H9 (cell line): ENCODE results near the gene EPHA2. TPM values are rescaled to one million over a fixed set of nuclear protein-coding genes. Genes with fewer than 3 reads are reported as not detected.

Source experiments
- DNase-seq: peaks from one replicate; pipeline ENCODE4 v3.0.0-alpha.2; 2017
- H2AFZ ChIP-seq: one replicate; pipeline ENCODE4 v1.6.1; 2013; ENCODE audit warnings: mild to moderate bottlenecking, low read length, control low read depth, moderate library complexity
- H2AK5ac ChIP-seq: 2 replicates; pipeline ENCODE4 v1.6.1; 2013; ENCODE audit warnings: low read length, control low read depth, mixed read lengths; ENCODE audit not compliant: insufficient read length
- H2BK120ac ChIP-seq: one replicate; pipeline ENCODE4 v1.6.1; 2013; ENCODE audit warnings: low read depth, mild to moderate bottlenecking, low read length, control low read depth, inconsistent platforms; ENCODE audit not compliant: poor library complexity, severe bottlenecking
- H2BK12ac ChIP-seq: 2 replicates; pipeline ENCODE4 v1.6.1; 2013; ENCODE audit warnings: low read length, control low read depth, mixed read lengths, low read depth; ENCODE audit not compliant: insufficient read length
- H2BK15ac ChIP-seq: 2 replicates; pipeline ENCODE4 v1.6.1; 2013; ENCODE audit warnings: low read depth, low read length, control low read depth
- H2BK20ac ChIP-seq: one replicate; pipeline ENCODE4 v1.6.1; 2013; ENCODE audit warnings: low read depth, mild to moderate bottlenecking, low read length, control low read depth, inconsistent platforms; ENCODE audit not compliant: poor library complexity, severe bottlenecking
- H2BK5ac ChIP-seq: 2 replicates; pipeline ENCODE4 v1.6.1; 2013; ENCODE audit warnings: low read length, control low read depth, mixed read lengths; ENCODE audit not compliant: insufficient read length
- H3K14ac ChIP-seq: 2 replicates; pipeline ENCODE4 v1.6.1; 2013; ENCODE audit warnings: low read length, control low read depth; ENCODE audit not compliant: insufficient read depth
- H3K18ac ChIP-seq: 2 replicates; pipeline ENCODE4 v1.6.1; 2013; ENCODE audit warnings: low read depth, mild to moderate bottlenecking, mixed read lengths, low read length, control low read depth; ENCODE audit not compliant: insufficient read length
- H3K23ac ChIP-seq: 2 replicates; pipeline ENCODE4 v1.6.1; 2013; ENCODE audit warnings: low read length, control low read depth, mixed read lengths, low read depth; ENCODE audit not compliant: insufficient read length
- H3K23me2 ChIP-seq: 2 replicates; pipeline ENCODE4 v1.6.1; 2013; ENCODE audit warnings: low read depth, mild to moderate bottlenecking, mixed read lengths, low read length, control low read depth; ENCODE audit not compliant: insufficient read length, poor library complexity, severe bottlenecking
- H3K27ac ChIP-seq: 2 replicates; pipeline ENCODE4 v1.5.1; 2013; ENCODE audit warnings: low read length, control low read depth, mixed read lengths, low read depth; ENCODE audit not compliant: insufficient read length
- H3K27me3 ChIP-seq: 2 replicates; pipeline ENCODE4 v1.6.1; 2013; ENCODE audit warnings: low read length, control low read depth, inconsistent platforms; ENCODE audit not compliant: insufficient read depth
- H3K4ac ChIP-seq: 2 replicates; pipeline ENCODE4 v1.6.1; 2013; ENCODE audit warnings: low read depth, mild to moderate bottlenecking, control low read depth, inconsistent platforms, low read length, moderate library complexity
- H3K4me1 ChIP-seq: 2 replicates; pipeline ENCODE4 v1.6.1; 2013; ENCODE audit warnings: low read length, control low read depth, inconsistent platforms; ENCODE audit not compliant: insufficient read depth
- H3K4me2 ChIP-seq: 2 replicates; pipeline ENCODE4 v1.6.1; 2013; ENCODE audit warnings: low read length, control low read depth, mixed read lengths; ENCODE audit not compliant: insufficient read length, insufficient read depth
- H3K56ac ChIP-seq: 2 replicates; pipeline ENCODE4 v1.6.1; 2013; ENCODE audit warnings: low read depth, mild to moderate bottlenecking, mixed read lengths, low read length, control low read depth; ENCODE audit not compliant: insufficient read length
- H3K79me1 ChIP-seq: 2 replicates; pipeline ENCODE4 v1.6.1; 2013; ENCODE audit warnings: low read depth, mild to moderate bottlenecking, moderate library complexity, low read length, control low read depth, inconsistent platforms; ENCODE audit not compliant: insufficient read depth, poor library complexity, severe bottlenecking
- H3K79me2 ChIP-seq: 2 replicates; pipeline ENCODE4 v1.6.1; 2013; ENCODE audit warnings: low read length, control low read depth, inconsistent platforms; ENCODE audit not compliant: insufficient read depth
- H3K9ac ChIP-seq: 2 replicates; pipeline ENCODE4 v1.6.1; 2013; ENCODE audit warnings: low read length, control low read depth, mixed read lengths; ENCODE audit not compliant: insufficient read length; ENCODE audit errors: extremely low read depth
- H3K9me3 ChIP-seq: one replicate; pipeline ENCODE4 v1.6.1; 2013; ENCODE audit warnings: low read depth, low read length, inconsistent platforms; ENCODE audit not compliant: control insufficient read depth
- H3T11ph ChIP-seq: one replicate; pipeline ENCODE4 v1.6.1; 2013; ENCODE audit warnings: mild to moderate bottlenecking, low read length, control low read depth, inconsistent platforms
- H4K20me1 ChIP-seq: one replicate; pipeline ENCODE4 v1.6.1; 2013; ENCODE audit not compliant: control insufficient read depth, insufficient read length, insufficient read depth
- H4K5ac ChIP-seq: 2 replicates; pipeline ENCODE4 v1.6.1; 2013; ENCODE audit warnings: low read depth, mild to moderate bottlenecking, mixed read lengths, low read length, control low read depth; ENCODE audit not compliant: insufficient read length
- H4K8ac ChIP-seq: replicated peaks from 2 replicates; pipeline ENCODE4 v1.6.1; 2013; ENCODE audit warnings: low read length, control low read depth, mixed read lengths, low read depth; ENCODE audit not compliant: insufficient read length
- H4K91ac ChIP-seq: 2 replicates; pipeline ENCODE4 v1.6.1; 2013; ENCODE audit warnings: low read depth, mild to moderate bottlenecking, moderate library complexity, mixed read lengths, low read length, control low read depth; ENCODE audit not compliant: insufficient read length
- H3K27ac Mint-ChIP-seq, 3 experiments: 2 replicates in 2 of 3; 3 replicates in 1 of 3; pipeline ENCODE4 v1.8.0; 2020 to 2021; ENCODE audit warnings: mixed read lengths in 3 of 3, mild to moderate bottlenecking in 1 of 3, moderate library complexity in 1 of 3
- H3K27me3 Mint-ChIP-seq: 2 replicates; pipeline ENCODE4 v1.8.0; 2021; ENCODE audit warnings: low read depth, mild to moderate bottlenecking, moderate library complexity, mixed read lengths
- H3K36me3 Mint-ChIP-seq, 3 experiments: 2 replicates in 2 of 3; 3 replicates in 1 of 3; pipeline ENCODE4 v1.8.0; 2020 to 2021; ENCODE audit warnings: low read depth in 3 of 3, mixed read lengths in 3 of 3; ENCODE audit not compliant: insufficient read depth in 1 of 3
- H3K4me1 Mint-ChIP-seq, 2 experiments: 2 replicates each; pipeline ENCODE4 v1.8.0; 2020; ENCODE audit warnings: mixed read lengths in 2 of 2
- H3K4me3 Mint-ChIP-seq, 2 experiments: 2 replicates in 1 of 2; 3 replicates in 1 of 2; pipeline ENCODE4 v1.8.0; 2020 to 2021; ENCODE audit warnings: mild to moderate bottlenecking in 2 of 2, mixed read lengths in 2 of 2, moderate library complexity in 1 of 2
- H3K9me3 Mint-ChIP-seq, 2 experiments: 2 replicates in 1 of 2; 3 replicates in 1 of 2; pipeline ENCODE4 v1.8.0; 2020; ENCODE audit warnings: mild to moderate bottlenecking in 2 of 2, mixed read lengths in 2 of 2, moderate library complexity in 1 of 2
- WGBS: extraction: QIAGEN DNeasy Blood & Tissue Kit; methylation state at CpG from one replicate; pipeline ENCODE4 v1.1.7; 2013; ENCODE audit warnings: missing lambda C conversion rate, low lambda C conversion rate, mixed read lengths; ENCODE audit not compliant: insufficient read length; ENCODE audit errors: extremely low coverage; 5-methylcytosine and 5-hydroxymethylcytosine counted together
- total RNA-seq: library from RNA; stranded (reverse); gene quantifications from 2 replicates; pipeline ENCODE4 v1.2.1, GENCODE V29; 2021
- TF ChIP-seq, protein P1 (sequence below): fragments of 200-600 bp; sonication (generic); conservative IDR thresholded peaks from 3 replicates; pipeline ENCODE4 v1.8.0; 2021; ENCODE audit warnings: antibody characterized with exemption, mild to moderate bottlenecking

The EPHA2 gene
- total RNA-seq, 1 experiment from 2014 or later, result 33.1 TPM

GRCh38 chr1:16204216-16204615, 48.3 kb upstream of the EPHA2 start:
- no peak overlapping the region for H2AK5ac ChIP-seq
- no peak for DNase-seq
- no peaks in the 10 kb centered on the region for H3K27me3 ChIP-seq
- H3T11ph ChIP-seq, result no peak overlapping the region
- Mint-ChIP-seq H3K36me3 (peaks cover 9 to 45% (median 19%) of the 10 kb centered on the region in 3 experiments; a peak in 6 of 7 replicates), H3K9me3 (no peaks in the 10 kb centered on the region), H3K27me3 (no peaks in the 10 kb centered on the region), H3K4me3 (no peak overlapping the region; a peak in 1 of 5 replicates), H3K27ac (no peak overlapping the region), H3K4me1 (peaks cover 7 to 19% of the 10 kb centered on the region in 2 experiments)
- H3K18ac ChIP-seq, result no peak overlapping the region
- H2AFZ ChIP-seq, result no peak overlapping the region
- H3K79me2 ChIP-seq, result no peaks in the 10 kb centered on the region; the same call in 1 of the 2 replicates
- peaks cover 10% of the 10 kb centered on the region for H3K23me2 ChIP-seq
- H3K4me2 ChIP-seq, result no peak overlapping the region
- no peaks in the 10 kb centered on the region for H3K4me1 ChIP-seq
- H3K79me1 ChIP-seq, result no peaks in the 10 kb centered on the region
- no peak overlapping the region for H2BK12ac ChIP-seq
- no peak overlapping the region for H4K5ac ChIP-seq
- H3K23ac ChIP-seq, result no peak overlapping the region
- H4K8ac ChIP-seq, result no peak overlapping the region
- no peak overlapping the region for H3K4ac ChIP-seq
- no peak overlapping the region for H3K27ac ChIP-seq
- no peak overlapping the region for H2BK120ac ChIP-seq
- H3K9me3 ChIP-seq, result no peaks in the 10 kb centered on the region
- H2BK5ac ChIP-seq, result no peak overlapping the region
- WGBS, result no CpG with 5 or more reads among the region's 2 CpGs
- H3K56ac ChIP-seq, result no peak overlapping the region
- H2BK20ac ChIP-seq, result no peak overlapping the region
- no peak overlapping the region for H4K91ac ChIP-seq
- H3K9ac ChIP-seq, result no peak overlapping the region
- H2BK15ac ChIP-seq, result no peak overlapping the region
- TF ChIP-seq, protein P1, sequence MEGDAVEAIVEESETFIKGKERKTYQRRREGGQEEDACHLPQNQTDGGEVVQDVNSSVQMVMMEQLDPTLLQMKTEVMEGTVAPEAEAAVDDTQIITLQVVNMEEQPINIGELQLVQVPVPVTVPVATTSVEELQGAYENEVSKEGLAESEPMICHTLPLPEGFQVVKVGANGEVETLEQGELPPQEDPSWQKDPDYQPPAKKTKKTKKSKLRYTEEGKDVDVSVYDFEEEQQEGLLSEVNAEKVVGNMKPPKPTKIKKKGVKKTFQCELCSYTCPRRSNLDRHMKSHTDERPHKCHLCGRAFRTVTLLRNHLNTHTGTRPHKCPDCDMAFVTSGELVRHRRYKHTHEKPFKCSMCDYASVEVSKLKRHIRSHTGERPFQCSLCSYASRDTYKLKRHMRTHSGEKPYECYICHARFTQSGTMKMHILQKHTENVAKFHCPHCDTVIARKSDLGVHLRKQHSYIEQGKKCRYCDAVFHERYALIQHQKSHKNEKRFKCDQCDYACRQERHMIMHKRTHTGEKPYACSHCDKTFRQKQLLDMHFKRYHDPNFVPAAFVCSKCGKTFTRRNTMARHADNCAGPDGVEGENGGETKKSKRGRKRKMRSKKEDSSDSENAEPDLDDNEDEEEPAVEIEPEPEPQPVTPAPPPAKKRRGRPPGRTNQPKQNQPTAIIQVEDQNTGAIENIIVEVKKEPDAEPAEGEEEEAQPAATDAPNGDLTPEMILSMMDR, result no peak
- no peak overlapping the region for H3K14ac ChIP-seq
- H4K20me1 ChIP-seq, result no peaks in the 10 kb centered on the region
